Smooth muscle cell (in vitro differentiated cells): ENCODE results near the gene MARCHF10. TPM values are rescaled to one million over a fixed set of nuclear protein-coding genes. Genes with fewer than 3 reads are reported as not detected.
"Not testable (repeated sequence)": the region's sequence is repeated elsewhere in the genome, so short reads cannot be mapped to it uniquely, and the experiment has no call there.

Experiments used
- DNase-seq: peaks from one replicate; lab custom pipeline; 2025; ENCODE audit not compliant: unreplicated experiment; lab: John Stamatoyannopoulos, UW
- H2AFZ ChIP-seq: fragments of 200-600 bp; sonication (generic); 2 replicates; pipeline ENCODE4 v1.6.0; 2016; ENCODE audit warnings: antibody characterized with exemption, low read depth, mild to moderate bottlenecking
- H3F3A ChIP-seq: fragments of 200-600 bp; sonication (generic); 2 replicates; pipeline ENCODE4 v1.6.0; 2017; ENCODE audit warnings: antibody characterized with exemption, low read depth
- H3K27ac ChIP-seq: fragments of 200-600 bp; sonication (generic); 2 replicates; pipeline ENCODE4 v1.5.1; 2016; ENCODE audit warnings: low read depth, mild to moderate bottlenecking
- H3K27me3 ChIP-seq: fragments of 200-600 bp; sonication (generic); 2 replicates; pipeline ENCODE4 v1.6.1; 2016; ENCODE audit warnings: low read depth, mild to moderate bottlenecking
- H3K36me3 ChIP-seq: fragments of 200-600 bp; sonication (generic); 2 replicates; pipeline ENCODE4 v1.5.1; 2016; ENCODE audit warnings: low read depth
- H3K4me1 ChIP-seq: fragments of 200-600 bp; sonication (generic); 2 replicates; pipeline ENCODE4 v1.5.1; 2016; ENCODE audit warnings: low read depth
- H3K4me2 ChIP-seq: fragments of 200-600 bp; sonication (generic); 2 replicates; pipeline ENCODE4 v1.6.0; 2016; ENCODE audit warnings: mild to moderate bottlenecking
- H3K4me3 ChIP-seq: fragments of 200-600 bp; sonication (generic); 2 replicates; pipeline ENCODE4 v1.5.1; 2016; ENCODE audit warnings: mild to moderate bottlenecking
- H3K79me2 ChIP-seq: fragments of 200-600 bp; sonication (generic); 2 replicates; pipeline ENCODE4 v1.6.0; 2016; ENCODE audit warnings: low read depth, mild to moderate bottlenecking
- H3K9ac ChIP-seq: fragments of 200-600 bp; sonication (generic); 2 replicates; pipeline ENCODE4 v1.6.0; 2016; ENCODE audit warnings: low read depth
- H3K9me3 ChIP-seq: fragments of 200-600 bp; sonication (generic); replicated peaks from 2 replicates; pipeline ENCODE4 v1.5.1; 2016; ENCODE audit warnings: low read depth
- H4K20me1 ChIP-seq: fragments of 200-600 bp; sonication (generic); 2 replicates; pipeline ENCODE4 v1.6.0; 2016; ENCODE audit warnings: low read depth
- WGBS: methylation state at CpG from one replicate; pipeline ENCODE4 v1.1.7; 2016; ENCODE audit warnings: low lambda C conversion rate; 5-methylcytosine and 5-hydroxymethylcytosine counted together
- polyA plus RNA-seq: library from polyadenylated mRNA; unstranded; fragments of >200 nt; fragmentation: Nextera tagmentation; extraction: Ambion mirVana; gene quantifications from 2 replicates; pipeline ENCODE4 v1.2.1, GENCODE V29; 2016
- total RNA-seq: library from RNA; depleted of rRNA; stranded (reverse); fragments of >200 nt; gene quantifications from 2 replicates; pipeline ENCODE4 v1.2.3, GENCODE V29; 2014
- TF ChIP-seq, protein P1 (sequence below): fragments of 200-600 bp; sonication (generic); IDR thresholded peaks from 2 replicates; pipeline ENCODE4 v1.5.1; 2017; ENCODE audit warnings: borderline replicate concordance, mild to moderate bottlenecking, antibody characterized with exemption; ENCODE audit not compliant: insufficient read depth, poor library complexity, severe bottlenecking

MARCHF10 gene
- total and polyA plus RNA-seq, 2 experiments from 2014 or later, result not detected

DNA sequence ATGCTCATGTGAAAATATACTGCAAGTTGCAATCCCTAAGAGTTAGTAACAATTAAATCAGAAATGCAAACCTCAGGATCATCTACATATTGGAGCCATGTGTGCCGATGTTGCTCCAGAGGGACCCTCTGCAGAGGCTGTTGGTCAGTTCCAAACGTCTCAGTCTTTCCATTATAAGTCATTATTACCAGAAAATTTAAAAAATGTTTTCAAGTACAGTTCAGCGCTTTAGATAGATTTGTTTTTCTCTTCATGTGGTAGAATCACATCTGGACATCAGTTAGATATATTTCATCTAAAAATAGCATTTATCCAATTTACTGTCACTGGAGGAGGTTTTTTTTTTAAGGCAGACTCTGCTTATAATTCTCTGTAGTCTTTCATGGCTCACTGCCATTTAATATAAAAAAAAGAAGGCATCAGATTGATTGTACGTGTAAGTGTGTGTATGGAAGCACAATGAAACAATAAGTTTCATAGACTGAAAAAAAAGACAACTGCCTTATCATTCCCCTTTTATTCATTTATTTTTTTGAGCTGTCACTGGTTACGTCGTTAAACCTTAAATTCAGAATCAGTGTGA, 46.1 kb upstream of the MARCHF10 start:
- Histone ChIP-seq H2AFZ (no peak overlapping the region), H3K4me3 (no peak overlapping the region), H3K79me2 (no peaks in the 10 kb centered on the region), H3K27me3 (no peaks in the 10 kb centered on the region), H3F3A (no peaks in the 10 kb centered on the region), H3K9me3 (no peaks in the 10 kb centered on the region), H3K27ac (no peak overlapping the region), H3K9ac (no peak overlapping the region), H4K20me1 (no peaks in the 10 kb centered on the region), H3K4me2 (no peak overlapping the region), H3K36me3 (no peaks in the 10 kb centered on the region), H3K4me1 (no peaks in the 10 kb centered on the region)
- 87% methylated on average over 6 of the region's 6 CpGs for WGBS
- TF ChIP-seq, protein P1, sequence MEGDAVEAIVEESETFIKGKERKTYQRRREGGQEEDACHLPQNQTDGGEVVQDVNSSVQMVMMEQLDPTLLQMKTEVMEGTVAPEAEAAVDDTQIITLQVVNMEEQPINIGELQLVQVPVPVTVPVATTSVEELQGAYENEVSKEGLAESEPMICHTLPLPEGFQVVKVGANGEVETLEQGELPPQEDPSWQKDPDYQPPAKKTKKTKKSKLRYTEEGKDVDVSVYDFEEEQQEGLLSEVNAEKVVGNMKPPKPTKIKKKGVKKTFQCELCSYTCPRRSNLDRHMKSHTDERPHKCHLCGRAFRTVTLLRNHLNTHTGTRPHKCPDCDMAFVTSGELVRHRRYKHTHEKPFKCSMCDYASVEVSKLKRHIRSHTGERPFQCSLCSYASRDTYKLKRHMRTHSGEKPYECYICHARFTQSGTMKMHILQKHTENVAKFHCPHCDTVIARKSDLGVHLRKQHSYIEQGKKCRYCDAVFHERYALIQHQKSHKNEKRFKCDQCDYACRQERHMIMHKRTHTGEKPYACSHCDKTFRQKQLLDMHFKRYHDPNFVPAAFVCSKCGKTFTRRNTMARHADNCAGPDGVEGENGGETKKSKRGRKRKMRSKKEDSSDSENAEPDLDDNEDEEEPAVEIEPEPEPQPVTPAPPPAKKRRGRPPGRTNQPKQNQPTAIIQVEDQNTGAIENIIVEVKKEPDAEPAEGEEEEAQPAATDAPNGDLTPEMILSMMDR, result no peak
- no peak for DNase-seq

DNA sequence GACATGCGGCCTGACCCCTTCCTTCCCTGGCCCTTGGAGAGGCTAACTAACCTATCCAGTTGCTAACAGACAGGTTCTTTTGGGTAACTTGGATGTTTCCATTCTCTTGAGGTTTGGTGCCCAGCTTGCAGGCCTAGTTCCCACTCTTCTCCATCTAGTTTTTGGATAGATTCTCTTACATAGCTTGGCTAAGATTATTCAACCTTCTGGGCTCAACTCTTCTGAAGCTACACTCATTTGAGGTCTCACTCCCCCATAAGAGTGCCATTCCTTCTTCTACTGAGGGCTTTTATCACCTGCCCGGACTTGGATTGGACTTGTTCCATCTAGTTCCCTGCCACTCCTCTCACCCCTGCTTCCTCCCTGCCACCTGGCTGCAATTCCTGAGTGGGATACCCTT, 44.1 kb upstream of the MARCHF10 start:
- H3K4me2 ChIP-seq, result no peak overlapping the region
- H3K9me3 ChIP-seq, result no peaks in the 10 kb centered on the region
- no peak overlapping the region for H3K4me3 ChIP-seq
- H3K9ac ChIP-seq, result no peak overlapping the region
- no peak overlapping the region for H2AFZ ChIP-seq
- 96% methylated on average over 2 of the region's 2 CpGs for WGBS
- no peak for DNase-seq
- H3K27ac ChIP-seq, result no peak overlapping the region
- H3K4me1 ChIP-seq, result no peaks in the 10 kb centered on the region
- no peaks in the 10 kb centered on the region for H3K36me3 ChIP-seq
- H3F3A ChIP-seq, result no peaks in the 10 kb centered on the region
- no peaks in the 10 kb centered on the region for H3K79me2 ChIP-seq
- TF ChIP-seq, protein P1, result no peak
- no peaks in the 10 kb centered on the region for H3K27me3 ChIP-seq
- H4K20me1 ChIP-seq, result no peaks in the 10 kb centered on the region

DNA sequence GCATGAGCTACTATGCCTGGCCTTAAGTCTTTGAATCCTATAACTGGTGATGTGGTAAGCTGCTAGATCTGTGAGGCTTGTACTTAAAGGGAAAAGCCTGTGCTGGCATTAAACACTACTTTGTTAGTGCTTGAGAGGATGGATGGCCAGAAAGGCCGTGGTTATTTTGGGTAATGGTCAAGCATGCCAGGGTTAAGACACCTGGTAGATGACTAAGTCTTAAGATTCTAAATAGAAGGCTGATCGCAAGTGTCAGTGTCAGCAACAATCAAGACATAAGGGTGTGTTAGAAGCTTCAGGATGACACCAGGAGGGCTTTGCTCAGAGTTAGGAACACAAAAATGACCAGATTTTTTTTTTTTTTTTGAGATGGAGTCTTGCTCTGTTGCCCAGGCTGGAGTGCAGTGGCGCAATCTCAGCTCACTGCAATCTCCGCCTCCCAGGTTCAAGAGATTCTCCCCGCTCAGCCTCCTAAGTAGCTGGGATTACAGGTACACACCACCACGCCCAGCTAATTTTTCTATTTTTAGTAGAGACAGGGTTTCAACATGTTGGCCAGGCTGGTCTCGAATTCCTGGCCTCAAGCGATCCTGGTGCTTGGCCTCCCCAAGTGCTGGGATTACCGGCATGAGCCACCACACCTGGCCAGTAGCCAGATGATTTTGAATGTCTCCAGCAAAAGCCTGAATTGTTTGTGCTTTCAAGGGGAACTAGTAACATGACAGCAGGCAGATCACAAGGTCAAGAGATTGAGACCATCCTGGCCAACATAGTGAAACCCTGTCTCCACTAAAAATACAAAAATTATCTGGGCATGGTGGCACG, 41.7 kb upstream of the MARCHF10 start:
- H3K36me3 ChIP-seq, H3K4me1 ChIP-seq, H3K9ac ChIP-seq, H3K79me2 ChIP-seq, H4K20me1 ChIP-seq, H3K9me3 ChIP-seq, H3K27me3 ChIP-seq, DNase-seq, H2AFZ ChIP-seq, H3K27ac ChIP-seq, H3K4me2 ChIP-seq, H3K4me3 ChIP-seq, H3F3A ChIP-seq: not testable (repeated sequence)
- WGBS, result 93% methylated on average over 10 of the region's 10 CpGs

DNA sequence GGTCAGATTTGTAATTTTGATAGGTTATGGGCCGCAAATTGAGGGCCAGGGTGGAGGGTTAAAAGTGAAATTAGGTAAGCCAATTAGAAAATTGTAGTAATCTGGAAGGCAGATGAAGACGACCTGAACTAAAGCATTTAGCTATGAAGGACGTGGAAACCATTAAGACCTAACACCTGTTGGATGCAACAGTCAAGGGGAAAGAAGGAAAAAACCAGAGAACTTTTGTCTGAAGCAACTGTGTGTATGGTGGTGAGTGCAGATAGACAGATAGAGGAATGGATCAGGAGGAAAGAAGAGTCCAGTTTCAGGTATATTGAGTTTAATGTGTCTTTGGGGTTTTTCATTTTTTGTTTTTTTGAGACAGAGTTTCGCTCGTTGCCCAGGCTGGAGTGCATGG, 40.2 kb upstream of the MARCHF10 start:
- Histone ChIP-seq H3K4me1 (no peaks in the 10 kb centered on the region), H3K27ac (no peak overlapping the region), H3K9ac (no peak overlapping the region), H3K79me2 (no peaks in the 10 kb centered on the region), H3F3A (no peaks in the 10 kb centered on the region), H3K4me2 (no peak overlapping the region), H3K27me3 (no peaks in the 10 kb centered on the region), H3K36me3 (no peaks in the 10 kb centered on the region), H4K20me1 (no peaks in the 10 kb centered on the region), H3K9me3 (no peaks in the 10 kb centered on the region), H3K4me3 (no peak overlapping the region), H2AFZ (no peak overlapping the region)
- DNase-seq, result no peak
- TF ChIP-seq, protein P1, result no peak
- 92% methylated on average over 5 of the region's 5 CpGs for WGBS
